Erythroblast (primary cell): ENCODE data around the gene ZNF740.
"Not testable (repeated sequence)": the region's sequence is repeated elsewhere in the genome, so short reads cannot be mapped to it uniquely, and the experiment has no call there.

ENCODE experiments used
- DNase-seq, 2 experiments: peaks; one replicate each; lab custom pipeline; 2025; lab: John Stamatoyannopoulos, UW
- GATA1 ChIP-seq: IDR thresholded peaks from 2 replicates; pipeline ENCODE4 v1.6.1; 2011; ENCODE audit warnings: low read depth, mild to moderate bottlenecking, control low read depth, low read length, moderate library complexity
- POLR2A ChIP-seq: IDR thresholded peaks from 2 replicates; pipeline ENCODE4 v1.6.1; 2011; ENCODE audit warnings: mild to moderate bottlenecking, low read length

The ZNF740 gene

GRCh38 chr12:53180220-53180930 lies at the start of gene ZNF740, which contains the start of gene CSAD:
Gene ZNF740 (plus strand): TSS chr12:53180722. CDS start chr12:53181984, 1,262 bp downstream.
Gene CSAD (minus strand): TSS chr12:53180925. CDS start chr12:53173470, 7,455 bp downstream.
- peak; percentile 95 for DNase-seq
- TF ChIP-seq POLR2A (peak; percentile 85), GATA1 (no peak)

- no peak for DNase-seq
- TF ChIP-seq POLR2A: no peak
- TF ChIP-seq GATA1: no peak
These were observed 48.7 kb upstream of the ZNF740 start for GRCh38 chr12:53131844-53132243.

- TF ChIP-seq POLR2A (no peak), GATA1 (no peak)
- DNase-seq: no peak
These were observed 46.8 kb upstream of the ZNF740 start for GRCh38 chr12:53133722-53134121.

GRCh38 chr12:53143355-53143754 lies 37.2 kb upstream of the ZNF740 start:
- TF ChIP-seq GATA1 (no peak), POLR2A (no peak)
- no peak for DNase-seq

- no peak for DNase-seq
These were observed 34.9 kb upstream of the ZNF740 start for GRCh38 chr12:53145383-53146260.

GRCh38 chr12:53147181-53147580 lies 33.3 kb upstream of the ZNF740 start:
- DNase-seq: no peak
- TF ChIP-seq GATA1 (no peak), POLR2A (no peak)

More at GRCh38 chr12:53145383-53146260, 34.9 kb upstream of the ZNF740 start:
- TF ChIP-seq GATA1: no peak
- TF ChIP-seq POLR2A: no peak

GRCh38 chr12:53147653-53148052 lies 32.9 kb upstream of the ZNF740 start:
- TF ChIP-seq POLR2A (no peak), GATA1 (no peak)
- DNase-seq: no peak

GRCh38 chr12:53151039-53151438 lies 29.5 kb upstream of the ZNF740 start:
- TF ChIP-seq GATA1 (no peak), POLR2A (no peak)
- DNase-seq: no peak

GRCh38 chr12:53152390-53152789 lies 28.1 kb upstream of the ZNF740 start:
- TF ChIP-seq POLR2A: no peak
- no peak for TF ChIP-seq GATA1
- no peak for DNase-seq

- DNase-seq: peak; percentile 83 to 90
- TF ChIP-seq POLR2A: no peak
- TF ChIP-seq GATA1: no peak
These were observed 21.2 kb upstream of the ZNF740 start for GRCh38 chr12:53159195-53159839.

GRCh38 chr12:53160000-53160399 lies 20.5 kb upstream of the ZNF740 start:
- no peak for DNase-seq
- TF ChIP-seq POLR2A (no peak), GATA1 (no peak)

- no peak for DNase-seq
- TF ChIP-seq GATA1: no peak
- no peak for TF ChIP-seq POLR2A
These were observed 19.8 kb upstream of the ZNF740 start for GRCh38 chr12:53160673-53161072.

- no peak for DNase-seq
- no peak for TF ChIP-seq GATA1
- TF ChIP-seq POLR2A: no peak
These were observed 19.2 kb upstream of the ZNF740 start for GRCh38 chr12:53161119-53161911.

GRCh38 chr12:53163008-53163407 lies 17.5 kb upstream of the ZNF740 start:
- not testable (repeated sequence) for DNase-seq
